NT2/D1 (cell line): ENCODE results near the gene FITM1.

ENCODE experiments used
- SUZ12 ChIP-seq: IDR thresholded peaks from 2 replicates; pipeline ENCODE4 v1.6.1; 2011; ENCODE audit not compliant: insufficient read length, insufficient read depth; ENCODE audit errors: extremely low read depth
- YY1 ChIP-seq: IDR thresholded peaks from 2 replicates; pipeline ENCODE4 v1.6.1; 2011; ENCODE audit not compliant: insufficient read length, insufficient read depth
- ZNF274 ChIP-seq: IDR thresholded peaks from 2 replicates; pipeline ENCODE4 v1.6.1; 2011; ENCODE audit warnings: mild to moderate bottlenecking, low read depth, low read length

DNA sequence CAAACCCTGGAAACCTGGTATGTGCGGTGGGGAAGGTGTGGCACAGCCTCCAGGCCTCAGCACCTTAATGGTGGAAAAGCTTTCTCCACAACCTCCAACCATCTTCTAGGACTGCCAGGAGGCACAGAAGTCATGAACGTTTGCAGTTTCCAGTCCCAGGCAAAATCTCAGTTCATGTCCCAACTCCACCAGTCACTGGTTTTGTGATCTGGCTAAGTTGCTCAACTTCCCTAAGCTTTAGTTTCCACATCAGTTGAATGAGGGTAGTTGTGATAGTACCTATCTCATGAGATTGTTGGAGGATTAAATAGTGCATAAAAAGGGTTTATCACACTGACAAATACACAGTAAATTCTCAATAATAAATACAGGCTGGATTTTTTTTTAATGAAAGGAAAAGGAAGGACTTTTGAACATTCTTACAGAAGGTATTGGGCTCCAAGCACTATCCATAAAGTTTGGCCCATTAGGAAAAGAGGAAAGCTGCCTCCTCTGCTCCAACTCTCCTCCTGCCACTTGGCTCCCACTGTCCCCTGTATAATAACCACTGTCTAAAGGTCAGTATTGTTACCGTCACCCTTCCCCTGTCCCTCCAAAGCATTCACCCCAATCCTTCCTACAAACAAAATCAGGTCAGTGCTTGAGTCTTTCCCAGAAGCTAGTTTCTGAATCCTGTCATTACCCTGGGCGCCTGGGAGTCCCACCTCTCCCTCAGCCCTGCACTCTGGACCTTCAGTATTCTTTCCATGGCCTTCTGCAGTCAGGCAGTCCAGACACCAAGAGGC is 30.1 kb upstream of the FITM1 start:
- TF ChIP-seq YY1 (no peak), ZNF274 (no peak), SUZ12 (no peak)
